HFF-Myc (cell line): Measurements from ENCODE around the gene GBGT1.

ENCODE experiments used
- DNase-seq: peaks from one replicate; pipeline ENCODE4 v3.0.0-alpha.2; 2011; ENCODE audit warnings: low read depth; ENCODE audit errors: extremely low read depth
- H3K4me3 ChIP-seq: replicated peaks from 2 replicates; pipeline ENCODE4 v1.5.1; 2011; ENCODE audit warnings: low read depth, mild to moderate bottlenecking, control low read depth, low read length
- TF ChIP-seq, protein P1 (sequence below): IDR thresholded peaks from 2 replicates; pipeline ENCODE4 v1.5.1; 2012; ENCODE audit warnings: mild to moderate bottlenecking, low read depth, low read length, control low read depth; ENCODE audit errors: missing control alignments

The GBGT1 gene

DNA sequence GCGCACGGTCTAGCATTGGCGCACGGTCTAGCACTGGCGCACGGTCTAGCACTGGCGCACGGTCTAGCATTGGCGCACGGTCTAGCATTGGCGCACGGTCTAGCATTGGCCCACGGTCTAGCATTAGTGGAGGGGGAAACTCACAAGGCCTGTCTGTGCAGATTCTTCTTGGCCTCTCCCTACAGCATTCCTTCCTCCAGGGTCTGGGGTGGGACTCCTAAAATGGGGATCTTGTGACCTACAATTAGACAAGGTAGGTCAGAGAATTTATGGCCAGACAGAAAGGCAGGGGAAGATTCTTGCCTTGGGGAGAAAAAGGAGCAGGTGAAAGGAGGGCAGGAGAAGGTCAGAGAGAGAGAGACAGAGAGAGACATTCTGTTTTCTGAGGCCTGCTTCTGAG lies 5.4 kb upstream of the GBGT1 start:
- no peak for DNase-seq
- no peak overlapping the region for H3K4me3 ChIP-seq
- TF ChIP-seq, protein P1, sequence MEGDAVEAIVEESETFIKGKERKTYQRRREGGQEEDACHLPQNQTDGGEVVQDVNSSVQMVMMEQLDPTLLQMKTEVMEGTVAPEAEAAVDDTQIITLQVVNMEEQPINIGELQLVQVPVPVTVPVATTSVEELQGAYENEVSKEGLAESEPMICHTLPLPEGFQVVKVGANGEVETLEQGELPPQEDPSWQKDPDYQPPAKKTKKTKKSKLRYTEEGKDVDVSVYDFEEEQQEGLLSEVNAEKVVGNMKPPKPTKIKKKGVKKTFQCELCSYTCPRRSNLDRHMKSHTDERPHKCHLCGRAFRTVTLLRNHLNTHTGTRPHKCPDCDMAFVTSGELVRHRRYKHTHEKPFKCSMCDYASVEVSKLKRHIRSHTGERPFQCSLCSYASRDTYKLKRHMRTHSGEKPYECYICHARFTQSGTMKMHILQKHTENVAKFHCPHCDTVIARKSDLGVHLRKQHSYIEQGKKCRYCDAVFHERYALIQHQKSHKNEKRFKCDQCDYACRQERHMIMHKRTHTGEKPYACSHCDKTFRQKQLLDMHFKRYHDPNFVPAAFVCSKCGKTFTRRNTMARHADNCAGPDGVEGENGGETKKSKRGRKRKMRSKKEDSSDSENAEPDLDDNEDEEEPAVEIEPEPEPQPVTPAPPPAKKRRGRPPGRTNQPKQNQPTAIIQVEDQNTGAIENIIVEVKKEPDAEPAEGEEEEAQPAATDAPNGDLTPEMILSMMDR: no peak

DNA sequence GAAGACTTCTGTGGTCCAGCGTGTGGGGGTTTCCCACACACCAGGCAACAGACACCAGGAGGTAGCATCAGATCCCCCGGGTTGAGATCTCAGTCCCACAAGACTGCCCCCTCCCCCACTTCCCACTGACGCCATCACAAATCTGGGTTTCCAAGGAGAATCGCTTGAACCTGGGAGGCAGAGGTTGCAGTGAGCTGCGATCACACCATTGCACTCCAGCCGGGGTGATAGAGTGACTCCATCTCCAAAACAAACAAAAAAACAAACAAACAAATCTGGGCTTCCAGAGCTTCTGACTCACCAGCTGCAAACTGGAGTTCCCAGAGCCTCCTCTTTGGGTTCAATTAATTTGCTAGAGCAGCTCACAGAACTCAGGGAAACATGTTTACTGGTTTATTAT lies 4.7 kb upstream of the GBGT1 start:
- no peak for DNase-seq
- H3K4me3 ChIP-seq: no peak overlapping the region
- TF ChIP-seq, protein P1: no peak

DNA sequence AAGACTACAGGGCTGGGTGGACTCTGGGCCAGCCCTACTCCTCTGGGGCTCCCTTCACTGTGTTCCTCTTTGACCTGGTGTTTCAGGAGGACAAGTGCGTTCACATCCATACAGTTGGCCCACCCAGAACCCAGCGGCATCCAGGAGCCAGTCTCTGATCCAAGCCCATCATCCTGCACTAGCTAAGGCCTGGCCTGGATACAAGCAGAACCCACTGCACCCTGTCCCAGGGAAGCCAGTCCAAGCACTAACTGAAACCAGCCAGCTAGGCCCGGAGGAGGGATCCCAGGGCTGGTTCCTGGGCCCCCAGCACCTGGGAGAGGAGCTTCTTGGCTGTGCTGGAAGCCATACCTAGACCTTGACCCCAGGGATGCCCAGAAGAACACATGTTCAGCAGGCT lies 4.1 kb upstream of the GBGT1 start:
- TF ChIP-seq, protein P1: no peak
- no peak for DNase-seq

DNA sequence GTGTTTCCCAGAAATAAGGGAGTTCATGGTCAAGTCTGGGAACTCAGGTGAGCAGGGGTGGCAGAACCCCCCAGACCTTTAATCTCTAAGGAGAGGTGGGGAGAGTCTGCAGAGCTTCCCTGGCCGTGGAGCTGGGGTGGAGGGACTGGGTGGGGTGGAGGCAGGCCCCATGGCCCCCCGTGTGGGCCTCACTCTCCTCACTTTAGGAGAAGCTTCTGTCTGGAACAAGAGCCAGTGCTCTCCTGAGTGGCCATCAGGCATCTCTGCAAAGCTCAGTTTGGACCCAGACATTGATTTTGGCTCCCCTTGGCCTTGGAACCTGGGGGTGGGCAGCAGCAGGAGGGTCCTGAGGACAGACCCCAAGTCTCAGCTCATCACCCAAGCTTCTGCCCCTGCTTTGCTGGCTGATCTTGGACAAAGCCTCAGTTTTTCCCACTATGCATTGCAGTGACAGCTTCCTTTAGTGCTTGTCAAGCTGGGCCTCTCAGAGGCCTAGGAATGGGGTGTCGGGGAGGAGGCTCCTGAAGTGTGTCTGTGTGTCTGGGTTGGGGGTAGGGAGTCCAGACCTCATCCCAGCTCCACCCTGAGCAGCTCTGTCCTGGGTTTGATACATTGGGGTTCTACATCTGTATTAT lies 3.5 kb upstream of the GBGT1 start:
- TF ChIP-seq, protein P1: no peak
- DNase-seq: no peak
- no peak overlapping the region for H3K4me3 ChIP-seq

More for the DNA sequence above, 4.1 kb upstream of the GBGT1 start:
- no peak overlapping the region for H3K4me3 ChIP-seq

DNA sequence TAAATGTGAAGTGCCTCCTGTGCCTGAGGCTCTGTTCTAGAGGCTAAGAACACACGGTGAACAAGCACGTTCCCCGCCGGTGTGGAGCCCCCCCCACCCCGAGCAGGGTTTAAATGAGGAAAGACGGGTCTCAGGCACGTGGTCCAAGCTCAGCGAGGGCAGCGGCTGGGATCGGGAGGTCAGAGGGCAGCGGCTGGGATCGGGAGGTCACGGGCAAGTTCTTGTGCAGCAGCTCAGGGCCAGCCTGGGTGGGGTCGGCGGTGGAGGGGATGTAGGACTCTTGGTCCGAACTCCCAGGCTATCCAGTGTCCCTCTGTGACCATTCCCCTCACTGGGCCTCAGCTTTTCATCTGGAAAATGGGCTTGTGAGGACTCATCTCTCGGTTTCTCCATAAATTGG lies 2.7 kb upstream of the GBGT1 start:
- no peak overlapping the region for H3K4me3 ChIP-seq
- no peak for DNase-seq
- TF ChIP-seq, protein P1: no peak

DNA sequence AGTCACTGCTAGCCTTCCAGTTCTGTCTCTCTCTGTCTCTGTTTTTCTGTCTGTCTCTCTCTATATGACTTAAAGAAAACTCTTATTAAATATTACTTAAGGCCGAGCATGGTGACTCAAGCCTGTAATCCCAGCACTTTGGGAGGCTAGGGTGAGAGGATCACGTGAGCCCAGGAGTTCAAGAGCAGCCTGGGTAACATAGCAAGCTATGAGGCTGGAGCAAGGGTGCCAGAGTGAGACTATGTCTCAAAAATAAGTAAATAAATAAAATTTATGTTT lies 1.7 kb upstream of the GBGT1 start:
- TF ChIP-seq, protein P1: no peak
- no peak overlapping the region for H3K4me3 ChIP-seq
- DNase-seq: no peak

DNA sequence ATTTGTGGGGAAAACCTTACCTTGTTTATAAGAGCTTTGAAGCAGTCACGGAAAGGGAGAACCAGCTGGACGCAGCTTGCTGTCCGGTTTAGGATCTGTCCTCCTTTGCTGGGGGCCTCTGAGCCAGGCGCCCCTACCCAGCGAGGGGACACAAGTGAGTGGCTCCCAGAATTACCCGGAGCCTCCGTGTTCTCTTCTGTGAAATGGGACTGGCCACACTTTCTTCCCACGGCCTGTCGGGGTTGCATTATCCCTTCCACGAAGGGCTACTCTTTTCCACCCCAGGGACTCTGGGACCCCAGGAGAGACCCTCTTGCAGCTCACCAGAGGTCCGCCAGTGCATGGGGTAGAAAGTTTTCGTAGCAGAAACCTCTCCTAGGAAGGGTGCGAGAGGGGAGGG lies 477 bp upstream of the GBGT1 start:
- TF ChIP-seq, protein P1: no peak
- DNase-seq: no peak
- H3K4me3 ChIP-seq: peak overlapping the region; percentile 81
